Glutamatergic neuron (in vitro differentiated cells): ENCODE results near the gene GPR55. TPM values are rescaled to one million over a fixed set of nuclear protein-coding genes. Genes with fewer than 3 reads are reported as not detected.
"Not testable (repeated sequence)": the region's sequence is repeated elsewhere in the genome, so short reads cannot be mapped to it uniquely, and the experiment has no call there.

Source experiments
- DNase-seq: peaks from one replicate; pipeline ENCODE4 v3.0.0; 2022
- H3K27ac Mint-ChIP-seq: one replicate; pipeline ENCODE4 v1.8.0; 2020; ENCODE audit warnings: mild to moderate bottlenecking, mixed read lengths, inconsistent platforms; ENCODE audit not compliant: unreplicated experiment
- H3K27me3 Mint-ChIP-seq: one replicate; pipeline ENCODE4 v1.8.0; 2020; ENCODE audit warnings: mild to moderate bottlenecking, moderate library complexity, mixed read lengths, inconsistent platforms; ENCODE audit not compliant: unreplicated experiment
- H3K36me3 Mint-ChIP-seq: one replicate; pipeline ENCODE4 v1.8.0; 2020; ENCODE audit warnings: mild to moderate bottlenecking, mixed read lengths, inconsistent platforms; ENCODE audit not compliant: unreplicated experiment
- H3K4me1 Mint-ChIP-seq: one replicate; pipeline ENCODE4 v1.8.0; 2020; ENCODE audit warnings: mild to moderate bottlenecking, low read depth, mixed read lengths, inconsistent platforms; ENCODE audit not compliant: unreplicated experiment
- H3K4me3 Mint-ChIP-seq: one replicate; pipeline ENCODE4 v1.8.0; 2020; ENCODE audit warnings: mild to moderate bottlenecking, mixed read lengths, inconsistent platforms; ENCODE audit not compliant: unreplicated experiment
- H3K9me3 Mint-ChIP-seq: one replicate; pipeline ENCODE4 v1.8.0; 2020; ENCODE audit warnings: mild to moderate bottlenecking, moderate library complexity, mixed read lengths, inconsistent platforms; ENCODE audit not compliant: unreplicated experiment
- total RNA-seq: library from RNA; stranded (reverse); fragmentation: NEBNext Ultra II Directional; extraction: Animal tissue kit (Norgen Biotek cat#: 25700); gene quantifications from one replicate; pipeline ENCODE4 v1.2.1, GENCODE V29; 2021; ENCODE audit not compliant: unreplicated experiment
- TF ChIP-seq, protein P1 (sequence below): fragments of 200-600 bp; sonication (generic); IDR thresholded peaks from one replicate; pipeline ENCODE4 v1.5.0; 2021; ENCODE audit not compliant: partially characterized antibody, unreplicated experiment

The GPR55 gene
- total RNA-seq, 1 donor from 2014 or later = not detected

DNA sequence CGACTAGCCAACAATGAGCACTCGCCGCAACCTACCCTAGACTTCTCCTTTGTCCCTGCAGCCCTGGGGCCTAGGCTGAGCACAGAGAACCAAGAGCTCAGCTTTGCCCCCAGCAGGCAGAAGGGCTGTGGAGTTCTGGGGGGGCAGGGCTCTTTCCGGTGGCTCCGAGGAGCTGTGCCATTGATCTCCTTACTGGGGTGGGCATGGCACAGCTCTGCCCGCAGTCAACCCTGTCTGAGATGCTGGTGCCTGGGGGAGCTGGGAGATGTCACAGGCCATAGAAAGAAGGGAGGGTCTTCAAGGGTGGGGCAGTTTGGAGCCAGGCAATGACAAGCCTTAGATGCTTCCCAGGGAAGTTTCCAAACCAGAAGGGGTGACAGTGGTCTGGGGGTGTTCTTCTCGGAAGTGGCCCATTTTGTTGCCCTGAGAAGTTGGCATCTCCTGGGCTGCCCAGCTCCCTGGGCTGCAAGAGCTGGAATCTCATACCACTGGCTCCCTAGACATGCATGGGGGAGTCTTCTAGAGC is 14.1 kb upstream of the GPR55 start:
- no peak for DNase-seq
- H3K4me3 Mint-ChIP-seq = no peak overlapping the region
- H3K9me3 Mint-ChIP-seq = peaks cover 6% of the 10 kb centered on the region
- peaks cover 2% of the 10 kb centered on the region for H3K4me1 Mint-ChIP-seq
- TF ChIP-seq, protein P1, sequence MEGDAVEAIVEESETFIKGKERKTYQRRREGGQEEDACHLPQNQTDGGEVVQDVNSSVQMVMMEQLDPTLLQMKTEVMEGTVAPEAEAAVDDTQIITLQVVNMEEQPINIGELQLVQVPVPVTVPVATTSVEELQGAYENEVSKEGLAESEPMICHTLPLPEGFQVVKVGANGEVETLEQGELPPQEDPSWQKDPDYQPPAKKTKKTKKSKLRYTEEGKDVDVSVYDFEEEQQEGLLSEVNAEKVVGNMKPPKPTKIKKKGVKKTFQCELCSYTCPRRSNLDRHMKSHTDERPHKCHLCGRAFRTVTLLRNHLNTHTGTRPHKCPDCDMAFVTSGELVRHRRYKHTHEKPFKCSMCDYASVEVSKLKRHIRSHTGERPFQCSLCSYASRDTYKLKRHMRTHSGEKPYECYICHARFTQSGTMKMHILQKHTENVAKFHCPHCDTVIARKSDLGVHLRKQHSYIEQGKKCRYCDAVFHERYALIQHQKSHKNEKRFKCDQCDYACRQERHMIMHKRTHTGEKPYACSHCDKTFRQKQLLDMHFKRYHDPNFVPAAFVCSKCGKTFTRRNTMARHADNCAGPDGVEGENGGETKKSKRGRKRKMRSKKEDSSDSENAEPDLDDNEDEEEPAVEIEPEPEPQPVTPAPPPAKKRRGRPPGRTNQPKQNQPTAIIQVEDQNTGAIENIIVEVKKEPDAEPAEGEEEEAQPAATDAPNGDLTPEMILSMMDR = no peak
- H3K27ac Mint-ChIP-seq = no peak overlapping the region
- peaks cover 4% of the 10 kb centered on the region for H3K36me3 Mint-ChIP-seq
- peaks cover 3% of the 10 kb centered on the region for H3K27me3 Mint-ChIP-seq

DNA sequence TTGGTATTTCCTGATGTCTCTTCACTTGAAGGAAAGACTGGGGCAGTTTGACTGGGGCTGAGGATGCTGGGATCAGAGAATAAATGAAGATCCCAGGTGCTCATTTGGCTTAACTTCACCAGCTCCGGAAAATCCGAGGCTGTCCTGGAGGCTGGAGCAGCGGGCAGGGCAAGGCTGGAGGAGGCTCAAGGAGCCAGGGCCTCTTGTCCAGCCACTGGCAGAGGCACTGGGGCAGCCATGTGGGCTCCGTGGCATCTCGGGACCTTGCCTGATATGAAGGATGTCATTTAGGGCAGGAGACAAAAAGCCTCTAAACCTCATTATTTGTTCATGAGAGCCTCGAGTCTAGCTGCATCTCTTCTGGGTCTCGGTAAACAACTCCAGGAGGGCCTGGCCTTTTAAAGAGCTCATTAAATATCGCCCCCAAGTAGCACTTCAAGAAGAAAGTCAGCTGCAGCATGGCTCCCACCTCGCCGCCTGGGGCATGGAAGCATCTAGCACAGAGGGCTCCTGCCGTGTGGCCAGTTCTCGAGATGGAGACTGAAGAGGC is 13.5 kb upstream of the GPR55 start:
- TF ChIP-seq, protein P1 = no peak
- peaks cover 4% of the 10 kb centered on the region for H3K36me3 Mint-ChIP-seq
- H3K27ac Mint-ChIP-seq = no peak overlapping the region
- H3K9me3 Mint-ChIP-seq = peaks cover 6% of the 10 kb centered on the region
- peaks cover 2% of the 10 kb centered on the region for H3K4me1 Mint-ChIP-seq
- no peak overlapping the region for H3K4me3 Mint-ChIP-seq
- no peak for DNase-seq
- peaks cover 2% of the 10 kb centered on the region for H3K27me3 Mint-ChIP-seq

DNA sequence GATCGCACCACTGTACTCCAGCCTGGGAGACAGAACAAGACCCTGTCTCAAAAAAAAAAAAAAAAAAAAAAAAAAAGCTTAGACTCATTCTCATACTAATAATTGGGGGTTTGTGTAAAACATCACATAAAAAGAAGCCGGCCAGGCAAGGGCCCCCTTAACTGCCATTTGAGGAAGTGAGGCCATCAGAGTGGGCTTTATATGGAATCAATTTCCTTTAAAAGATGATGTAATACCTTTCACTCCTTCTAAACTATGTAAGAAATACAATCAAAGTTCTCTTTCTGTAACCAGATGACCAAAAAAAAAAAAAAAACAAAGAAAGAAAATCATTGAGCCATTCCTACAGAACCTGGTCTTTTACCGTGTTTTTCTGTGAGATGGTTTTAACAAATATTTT is 13.1 kb upstream of the GPR55 start:
- peaks cover 4% of the 10 kb centered on the region for H3K4me1 Mint-ChIP-seq
- DNase-seq = no peak
- TF ChIP-seq, protein P1 = no peak
- no peak overlapping the region for H3K27ac Mint-ChIP-seq
- H3K27me3 Mint-ChIP-seq = peaks cover 1% of the 10 kb centered on the region
- H3K9me3 Mint-ChIP-seq = peaks cover 6% of the 10 kb centered on the region
- H3K4me3 Mint-ChIP-seq = no peak overlapping the region
- peaks cover 4% of the 10 kb centered on the region for H3K36me3 Mint-ChIP-seq

DNA sequence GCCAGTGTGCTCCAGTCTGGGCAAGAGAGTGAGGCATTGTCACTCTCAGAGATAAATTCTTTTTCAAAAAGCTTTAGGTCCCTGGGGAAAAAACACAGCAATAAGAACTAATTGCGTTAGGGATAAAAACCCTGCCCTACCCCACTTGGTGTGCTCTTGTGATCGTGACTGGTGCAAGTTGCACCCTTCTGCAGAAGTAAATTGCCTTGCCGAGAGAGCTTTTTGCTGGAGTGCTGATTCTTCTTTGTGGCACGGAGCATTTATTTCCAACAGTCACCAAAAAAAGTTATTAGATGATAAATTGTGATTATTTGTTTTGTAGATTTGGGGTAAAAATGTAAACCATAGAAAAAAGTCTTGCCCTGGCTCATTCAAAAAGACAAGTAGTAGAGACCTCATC is 12.3 kb upstream of the GPR55 start:
- H3K27ac Mint-ChIP-seq = no peak overlapping the region
- no peak for DNase-seq
- peaks cover 6% of the 10 kb centered on the region for H3K9me3 Mint-ChIP-seq
- H3K36me3 Mint-ChIP-seq = peaks cover 4% of the 10 kb centered on the region
- no peak overlapping the region for H3K4me3 Mint-ChIP-seq
- H3K27me3 Mint-ChIP-seq = peaks cover 4% of the 10 kb centered on the region
- peaks cover 9% of the 10 kb centered on the region for H3K4me1 Mint-ChIP-seq
- TF ChIP-seq, protein P1 = no peak

DNA sequence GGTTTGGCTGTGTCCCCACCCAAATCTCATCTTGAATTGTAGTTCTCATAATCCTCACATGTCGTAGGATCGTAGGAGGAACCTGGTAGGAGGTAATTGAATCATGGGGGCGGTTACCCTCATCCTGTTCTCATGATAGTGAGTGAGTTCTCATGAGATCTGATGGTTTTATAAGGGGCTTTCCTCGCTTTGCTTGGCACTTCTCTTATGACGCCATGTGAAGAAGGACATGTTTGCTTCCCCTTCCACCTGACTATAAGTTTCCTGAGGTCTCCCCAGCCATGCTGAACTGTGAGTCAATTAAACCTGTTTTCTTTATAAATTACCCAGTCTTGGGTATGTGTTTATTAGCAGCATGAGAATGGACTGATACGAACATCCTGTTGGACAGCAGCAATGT is 11.2 kb upstream of the GPR55 start:
- not testable (repeated sequence) for H3K27ac Mint-ChIP-seq, H3K27me3 Mint-ChIP-seq, DNase-seq, H3K36me3 Mint-ChIP-seq, H3K4me3 Mint-ChIP-seq, H3K4me1 Mint-ChIP-seq, H3K9me3 Mint-ChIP-seq
